GM23248 (cell line): ENCODE data around the gene CLK3. TPM values are rescaled to one million over a fixed set of nuclear protein-coding genes. Genes with fewer than 3 reads are reported as not detected.

Source experiments
- DNase-seq: peaks from one replicate; pipeline ENCODE4 v3.0.0-alpha.2; 2015
- H2AFZ ChIP-seq: fragments of 200-600 bp; sonication (generic); 2 replicates; pipeline ENCODE4 v1.6.1; 2016; ENCODE audit warnings: antibody characterized with exemption
- H3F3A ChIP-seq: fragments of 200-600 bp; sonication (generic); 2 replicates; pipeline ENCODE4 v1.6.1; 2016; ENCODE audit warnings: mild to moderate bottlenecking, antibody characterized with exemption, mixed run types; ENCODE audit not compliant: insufficient read depth
- H3K27ac ChIP-seq: fragments of 200-600 bp; sonication (generic); 2 replicates; pipeline ENCODE4 v1.5.1; 2016; ENCODE audit warnings: mild to moderate bottlenecking
- H3K27me3 ChIP-seq: fragments of 200-600 bp; sonication (generic); replicated peaks from 2 replicates; pipeline ENCODE4 v1.6.1; 2016; ENCODE audit warnings: mild to moderate bottlenecking; ENCODE audit not compliant: insufficient read depth
- H3K36me3 ChIP-seq: fragments of 200-600 bp; sonication (generic); 2 replicates; pipeline ENCODE4 v1.6.1; 2016; ENCODE audit warnings: low read depth, mild to moderate bottlenecking
- H3K4me1 ChIP-seq: fragments of 200-600 bp; sonication (generic); 2 replicates; pipeline ENCODE4 v1.6.1; 2016; ENCODE audit warnings: mild to moderate bottlenecking; ENCODE audit not compliant: insufficient read depth
- H3K4me2 ChIP-seq: fragments of 200-600 bp; sonication (generic); one replicate; pipeline ENCODE4 v1.6.1; 2016; ENCODE audit warnings: mild to moderate bottlenecking; ENCODE audit not compliant: unreplicated experiment
- H3K4me3 ChIP-seq: fragments of 200-600 bp; sonication (generic); 2 replicates; pipeline ENCODE4 v1.5.1; 2016; ENCODE audit warnings: mild to moderate bottlenecking
- H3K79me2 ChIP-seq: fragments of 200-600 bp; sonication (generic); 2 replicates; pipeline ENCODE4 v1.6.1; 2016; ENCODE audit warnings: mild to moderate bottlenecking; ENCODE audit not compliant: insufficient read depth
- H3K9ac ChIP-seq: fragments of 200-600 bp; sonication (generic); 2 replicates; pipeline ENCODE4 v1.6.1; 2016; ENCODE audit warnings: mild to moderate bottlenecking
- H3K9me2 ChIP-seq: fragments of 200-600 bp; sonication (generic); 2 replicates; pipeline ENCODE4 v1.6.1; 2016; ENCODE audit warnings: mixed run types, mild to moderate bottlenecking, moderate library complexity; ENCODE audit not compliant: insufficient read depth
- H3K9me3 ChIP-seq: fragments of 200-600 bp; sonication (generic); one replicate; pipeline ENCODE4 v1.6.1; 2017; ENCODE audit warnings: low read depth
- H4K20me1 ChIP-seq: fragments of 200-600 bp; sonication (generic); 2 replicates; pipeline ENCODE4 v1.6.0; 2016; ENCODE audit not compliant: insufficient read depth
- EZH2 ChIP-seq: fragments of 200-600 bp; sonication (generic); IDR thresholded peaks from 2 replicates; pipeline ENCODE4 v1.6.1; 2018; ENCODE audit warnings: antibody characterized with exemption, mild to moderate bottlenecking; ENCODE audit not compliant: insufficient read depth, poor library complexity, severe bottlenecking
- EZH2phosphoT487 ChIP-seq: fragments of 200-600 bp; sonication (generic); IDR thresholded peaks from 2 replicates; pipeline ENCODE4 v1.6.1; 2018; ENCODE audit warnings: antibody characterized with exemption, moderate library complexity, mild to moderate bottlenecking, low read depth; ENCODE audit not compliant: insufficient read depth
- WGBS, 2 experiments: methylation state at CpG; one replicate each; pipeline ENCODE4 v1.1.6; 2015 to 2017; ENCODE audit warnings: low lambda C conversion rate in 2 of 2, low coverage in 1 of 2; ENCODE audit errors: missing lambda C conversion rate in 2 of 2; 5-methylcytosine and 5-hydroxymethylcytosine counted together
- in situ Hi-C: fragments of 300-500 bp; cut with MboI; formaldehyde crosslinking; loops from 2 replicates; pipeline ENCODE4 v1.15.0; 2020
- polyA plus RNA-seq: library from polyadenylated mRNA; unstranded; fragments of >200 nt; fragmentation: Nextera tagmentation; extraction: Ambion mirVana; gene quantifications from 2 replicates; pipeline ENCODE4 v1.2.1, GENCODE V29; 2016
- total RNA-seq: library from RNA; depleted of rRNA; stranded (reverse); fragments of >200 nt; shearing (Covaris generic); gene quantifications from 2 replicates; pipeline ENCODE4 v1.2.3, GENCODE V29; 2014

Gene CLK3
- total and polyA plus RNA-seq, 2 experiments from 2014 or later, result 41.9 to 67.9 TPM

DNA sequence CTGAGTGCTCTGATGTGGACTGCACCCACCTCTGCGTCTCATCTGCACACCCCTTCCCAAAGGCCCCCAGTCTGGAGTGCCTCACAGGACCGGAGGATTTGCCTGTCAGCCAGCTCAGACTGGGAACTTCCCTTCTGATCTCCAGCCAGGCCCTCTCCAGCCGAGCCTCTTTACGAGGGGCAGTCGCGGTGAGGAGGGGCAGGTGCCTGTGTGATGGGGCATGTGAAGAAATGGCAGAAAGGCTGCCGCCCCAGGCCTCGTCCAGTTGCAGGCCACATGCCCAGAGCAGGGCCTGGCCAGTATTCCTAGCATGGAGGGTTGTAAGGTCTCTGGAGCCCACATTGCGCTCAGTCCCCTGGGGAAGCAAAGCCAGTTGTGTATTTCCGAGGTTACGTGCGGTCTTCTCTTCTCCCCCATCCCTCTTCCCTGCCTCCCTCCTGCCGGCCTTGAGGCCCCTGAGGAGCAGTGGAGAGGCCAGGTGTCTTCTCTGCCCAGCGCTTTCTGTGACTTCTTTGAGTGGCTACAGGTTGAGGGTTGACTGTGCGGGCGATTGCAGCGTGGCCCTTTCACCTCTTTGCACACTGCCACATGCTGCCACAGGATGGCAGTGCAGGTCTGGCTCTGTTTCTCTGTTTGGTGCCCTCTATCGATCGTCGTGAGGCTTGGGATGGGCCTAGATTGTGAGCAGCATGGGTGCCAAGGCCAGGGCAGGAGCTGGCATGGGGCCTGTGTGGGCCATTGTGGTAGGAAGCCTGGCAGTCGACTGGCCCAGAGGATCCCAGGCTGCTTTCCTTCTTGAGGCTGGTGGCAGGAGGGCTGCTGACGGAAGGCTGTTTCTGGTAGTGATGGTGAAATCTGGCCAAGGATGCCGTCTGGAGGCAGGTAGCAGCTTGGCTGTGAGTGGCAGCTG is 5.3 kb downstream of the CLK3 start:
- Histone ChIP-seq H3K79me2 (peaks cover 94% of the 10 kb centered on the region), H3K36me3 (peaks cover 27% of the 10 kb centered on the region), H3K9me2 (no peaks in the 10 kb centered on the region), H3K4me3 (no peak overlapping the region), H2AFZ (no peak overlapping the region), H3K9me3 (no peaks in the 10 kb centered on the region), H3K27me3 (no peaks in the 10 kb centered on the region), H4K20me1 (peaks cover 14% of the 10 kb centered on the region), H3K27ac (no peak overlapping the region), H3K4me2 (no peak overlapping the region), H3K4me1 (peaks cover 13% of the 10 kb centered on the region), H3F3A (peaks cover 16% of the 10 kb centered on the region; the same call in 1 of the 2 replicates), H3K9ac (no peak overlapping the region)
- no peak for TF ChIP-seq EZH2
- TF ChIP-seq EZH2phosphoT487, result no peak
- in situ Hi-C loops, result loop anchor here (10.0 kb wide), 1 partner anchor 246 kb away; no protein-coding TSS in a partner anchor
- WGBS, 2 experiments, result 62 to 64% methylated on average over 23 of the region's 23 CpGs
- peak; percentile 85 for DNase-seq

DNA sequence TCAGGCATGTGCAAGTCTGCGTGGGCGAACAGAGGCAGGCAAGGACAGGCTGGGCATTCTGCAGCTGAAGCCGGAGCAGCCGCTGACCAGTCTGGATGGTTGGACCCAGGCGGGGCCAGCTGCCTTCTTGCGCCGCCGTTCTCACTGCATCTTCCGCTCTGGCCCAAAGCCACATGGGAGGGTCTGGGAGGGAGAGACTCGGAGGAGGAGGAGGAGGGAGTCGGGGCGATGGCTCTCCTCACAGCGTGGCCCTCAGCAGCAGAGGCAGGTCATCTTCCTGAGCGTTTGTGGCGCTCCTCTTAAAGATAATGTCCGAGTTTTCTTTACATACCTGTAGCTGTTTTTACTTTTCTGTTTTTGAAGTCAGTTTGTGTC is 5.9 kb downstream of the CLK3 start:
- WGBS, 2 experiments, result 90 to 92% methylated on average over 16 of the region's 16 CpGs
- in situ Hi-C loops, result loop anchor here (10.0 kb wide), 1 partner anchor 247 kb away; no protein-coding TSS in a partner anchor

DNA sequence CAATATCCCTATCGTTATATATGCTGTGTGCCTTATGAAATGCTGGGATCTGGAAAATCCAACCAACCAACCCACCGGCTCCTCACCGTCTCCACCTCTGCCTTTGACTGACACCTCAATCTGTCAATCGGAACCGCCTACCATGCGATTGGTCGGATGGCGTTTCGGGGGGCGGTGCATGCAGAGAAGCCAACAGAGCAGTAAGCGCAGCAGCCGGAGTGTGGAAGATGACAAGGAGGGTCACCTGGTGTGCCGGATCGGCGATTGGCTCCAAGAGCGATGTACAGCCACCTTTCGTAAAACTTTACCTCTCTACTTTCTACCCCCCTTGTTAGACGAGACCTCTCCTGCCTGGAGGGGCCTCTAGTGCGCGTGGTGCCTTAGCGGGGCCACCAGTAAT is 6.3 kb downstream of the CLK3 start:
- WGBS, 2 experiments, result 86 to 91% methylated on average over 21 of the region's 21 CpGs
- Histone ChIP-seq H3K9me2 (no peaks in the 10 kb centered on the region), H3K79me2 (peaks cover 84% of the 10 kb centered on the region), H3K4me2 (no peak overlapping the region), H3K9me3 (no peaks in the 10 kb centered on the region), H3F3A (peaks cover 7% of the 10 kb centered on the region; the same call in 1 of the 2 replicates), H3K27me3 (no peaks in the 10 kb centered on the region), H2AFZ (no peak overlapping the region), H3K36me3 (peaks cover 27% of the 10 kb centered on the region), H3K4me3 (no peak overlapping the region), H3K4me1 (peaks cover 9% of the 10 kb centered on the region), H3K27ac (no peak overlapping the region), H3K9ac (no peak overlapping the region), H4K20me1 (peaks cover 11% of the 10 kb centered on the region)
- DNase-seq, result no peak
- TF ChIP-seq EZH2phosphoT487, result no peak
- TF ChIP-seq EZH2, result no peak
- in situ Hi-C loops, result loop anchor here (10.0 kb wide), 1 partner anchor 247 kb away; no protein-coding TSS in a partner anchor

More for the DNA sequence above, 5.9 kb downstream of the CLK3 start:
- Histone ChIP-seq H3K4me1 (peaks cover 13% of the 10 kb centered on the region), H2AFZ (no peak overlapping the region), H3K36me3 (peaks cover 27% of the 10 kb centered on the region), H3F3A (peaks cover 11% of the 10 kb centered on the region; the same call in 1 of the 2 replicates), H3K4me3 (no peak overlapping the region), H3K9me2 (no peaks in the 10 kb centered on the region), H4K20me1 (peaks cover 14% of the 10 kb centered on the region), H3K27ac (no peak overlapping the region), H3K9me3 (no peaks in the 10 kb centered on the region), H3K9ac (no peak overlapping the region), H3K79me2 (peaks cover 88% of the 10 kb centered on the region), H3K27me3 (no peaks in the 10 kb centered on the region), H3K4me2 (no peak overlapping the region)
- no peak for DNase-seq
- TF ChIP-seq EZH2phosphoT487, result no peak
- no peak for TF ChIP-seq EZH2

DNA sequence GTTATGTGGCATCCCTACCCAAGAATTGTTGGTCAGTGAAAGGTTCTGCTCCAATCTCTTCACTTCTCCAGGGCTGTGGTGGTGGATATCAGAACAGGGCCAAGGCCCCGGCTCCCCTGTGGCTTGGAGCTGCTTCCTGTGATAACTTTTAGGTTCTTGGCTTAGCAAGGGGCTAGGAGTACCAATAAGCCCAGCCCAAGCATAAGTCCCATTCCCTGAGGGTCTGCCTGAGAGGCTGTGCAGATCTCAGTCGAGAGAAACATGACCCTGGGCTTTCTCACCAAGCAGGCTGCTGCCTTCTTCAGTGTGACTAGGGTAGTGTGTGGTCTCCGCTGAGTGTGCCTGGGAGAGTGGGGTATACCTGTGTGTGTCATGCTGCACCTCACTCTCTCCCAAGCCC is 7.1 kb downstream of the CLK3 start:
- no peaks in the 10 kb centered on the region for H3F3A ChIP-seq
- peaks cover 32% of the 10 kb centered on the region for H3K36me3 ChIP-seq
- no peak overlapping the region for H3K27ac ChIP-seq
- no peaks in the 10 kb centered on the region for H3K9me3 ChIP-seq
- in situ Hi-C loops, result loop anchor here (10.0 kb wide), 1 partner anchor 248 kb away; no protein-coding TSS in a partner anchor
- H3K27me3 ChIP-seq, result no peaks in the 10 kb centered on the region
- no peak overlapping the region for H3K4me2 ChIP-seq
- H2AFZ ChIP-seq, result no peak overlapping the region
- H3K4me1 ChIP-seq, result peaks cover 1% of the 10 kb centered on the region; the same call in 1 of the 2 replicates
- no peaks in the 10 kb centered on the region for H3K9me2 ChIP-seq
- no peak overlapping the region for H3K9ac ChIP-seq
- H4K20me1 ChIP-seq, result peaks cover 9% of the 10 kb centered on the region; the same call in 1 of the 2 replicates
- H3K79me2 ChIP-seq, result peaks cover 76% of the 10 kb centered on the region
- WGBS, 2 experiments, result 94 to 97% methylated on average over 3 of the region's 3 CpGs
- TF ChIP-seq EZH2phosphoT487 (no peak), EZH2 (no peak)
- H3K4me3 ChIP-seq, result no peak overlapping the region
- no peak for DNase-seq
